ENCODE data around the gene COL7A1.

GRCh38 chr3:48595526-48596121 is 495 bp upstream of the COL7A1 start:
- TF ChIP-seq ELF4 (IDR thresholded peaks at IDR 0.05) (no peak), NFRKB (IDR thresholded peaks at IDR 0.05) (no peak), SP1 (IDR thresholded peaks at IDR 0.05) (no peak), FOXK2 (IDR thresholded peaks at IDR 0.05) (no peak), TARDBP (IDR thresholded peaks at IDR 0.05) (no peak), BHLHE40 (IDR thresholded peaks at IDR 0.05; ENCODE audit: borderline replicate concordance) (no peak), LEF1 (IDR thresholded peaks at IDR 0.05; ENCODE audit: borderline replicate concordance) (no peak), CTBP1 (IDR thresholded peaks at IDR 0.05; ENCODE audit: borderline replicate concordance) (no peak), SUZ12 (IDR thresholded peaks at IDR 0.05) (no peak), FOXA1 (IDR thresholded peaks at IDR 0.05) (no peak), HDGF (IDR thresholded peaks at IDR 0.05; ENCODE audit: borderline replicate concordance) (no peak), ZNF384 (IDR thresholded peaks at IDR 0.05) (no peak), FOXM1 (IDR thresholded peaks at IDR 0.05; ENCODE audit: borderline replicate concordance) (no peak), ARNT (IDR thresholded peaks at IDR 0.05) (no peak)
